Keratinocyte (primary cell): ENCODE data around the gene NEAT1.

Experiments
- CTCF ChIP-seq, 3 experiments: IDR thresholded peaks in 1 of 3; conservative IDR thresholded peaks in 1 of 3; optimal IDR thresholded peaks in 1 of 3; 2 replicates in 2 of 3; 3 replicates in 1 of 3; pipeline versions ENCODE3 to v1.5.1; 2011; ENCODE audit warnings: low read length in 3 of 3, mild to moderate bottlenecking in 3 of 3, moderate library complexity in 2 of 3, control low read depth in 1 of 3, inconsistent platforms in 1 of 3; ENCODE audit not compliant: insufficient read depth in 2 of 3; ENCODE audit errors: extremely low read depth in 1 of 3
- EZH2 ChIP-seq: IDR thresholded peaks from one replicate; pipeline ENCODE4 v1.6.1; 2012; ENCODE audit warnings: inconsistent platforms, mild to moderate bottlenecking, low read length, moderate library complexity

GRCh38 chr11:65493367-65494176, 71.0 kb downstream of the NEAT1 start:
- no peak for TF ChIP-seq CTCF (optimal IDR thresholded peaks at IDR 0.05 in 1 of 3, IDR thresholded peaks at IDR 0.05 in 1 of 3, conservative IDR thresholded peaks at IDR 0.05 in 1 of 3; ENCODE audit: extremely low read depth in 1 of 3, insufficient read depth in 2 of 3, low read length in 3 of 3)
- no peak for TF ChIP-seq EZH2
